ENCODE measurements around the gene CLN6.

The CLN6 gene

GRCh38 chr15:68220489-68220888 lies 9.0 kb downstream of the CLN6 start:
- no peaks in the 10 kb centered on the region for H3K27me3 ChIP-seq (ENCODE audit: insufficient read depth, low read length, poor library complexity, severe bottlenecking)
- no peaks in the 10 kb centered on the region for H3K9me2 ChIP-seq (replicated peaks; ENCODE audit: low read depth, low read length)
- H4K20me1 ChIP-seq (ENCODE audit: insufficient read depth, low read length, poor library complexity, severe bottlenecking): peaks cover 31% of the 10 kb centered on the region
- peaks cover 29% of the 10 kb centered on the region; the same call in 1 of the 2 replicates for H3K36me3 ChIP-seq (ENCODE audit: insufficient read depth, low read length)
- H3K4me3 ChIP-seq (ENCODE audit: low read length, poor library complexity, severe bottlenecking): no peak overlapping the region
- TF ChIP-seq EZH2phosphoT487 (IDR thresholded peaks at IDR 0.05; ENCODE audit: borderline replicate concordance): no peak
- no peak for TF ChIP-seq CTCF (conservative IDR thresholded peaks at IDR 0.05; ENCODE audit: low read length)
- H3K4me2 ChIP-seq (ENCODE audit: low read depth, low read length, poor library complexity, severe bottlenecking): no peak overlapping the region
- no peak overlapping the region for H2AFZ ChIP-seq (ENCODE audit: low read length)
- peaks cover 88% of the 10 kb centered on the region for H3K79me2 ChIP-seq (ENCODE audit: insufficient read depth, low read length)
- peaks cover 24% of the 10 kb centered on the region for H3K4me1 ChIP-seq (ENCODE audit: insufficient read depth, low read length, poor library complexity, severe bottlenecking)
- no peaks in the 10 kb centered on the region for H3K9me3 ChIP-seq (ENCODE audit: insufficient read depth, low read depth, low read length)
- H3F3A ChIP-seq (ENCODE audit: low read depth): peaks cover 8% of the 10 kb centered on the region
- H3K9ac ChIP-seq (ENCODE audit: low read depth, low read length, poor library complexity, severe bottlenecking): no peak overlapping the region

- Histone ChIP-seq H4K20me1 (ENCODE audit: insufficient read depth, low read length, poor library complexity, severe bottlenecking) (peaks cover 33% of the 10 kb centered on the region), H3K9me2 (replicated peaks; ENCODE audit: low read depth, low read length) (no peaks in the 10 kb centered on the region), H2AFZ (ENCODE audit: low read length) (no peak overlapping the region), H3K9ac (ENCODE audit: low read depth, low read length, poor library complexity, severe bottlenecking) (no peak overlapping the region), H3K79me2 (ENCODE audit: insufficient read depth, low read length) (peaks cover 88% of the 10 kb centered on the region), H3K4me2 (ENCODE audit: low read depth, low read length, poor library complexity, severe bottlenecking) (no peak overlapping the region), H3F3A (ENCODE audit: low read depth) (no peaks in the 10 kb centered on the region), H3K27me3 (ENCODE audit: insufficient read depth, low read length, poor library complexity, severe bottlenecking) (no peaks in the 10 kb centered on the region), H3K9me3 (ENCODE audit: insufficient read depth, low read depth, low read length) (no peaks in the 10 kb centered on the region), H3K36me3 (ENCODE audit: insufficient read depth, low read length) (peaks cover 38% of the 10 kb centered on the region; the same call in 1 of the 2 replicates), H3K4me1 (ENCODE audit: insufficient read depth, low read length, poor library complexity, severe bottlenecking) (peaks cover 10% of the 10 kb centered on the region), H3K4me3 (ENCODE audit: low read length, poor library complexity, severe bottlenecking) (no peak overlapping the region)
- no peak for TF ChIP-seq EZH2phosphoT487 (IDR thresholded peaks at IDR 0.05; ENCODE audit: borderline replicate concordance)
- no peak for TF ChIP-seq CTCF (conservative IDR thresholded peaks at IDR 0.05; ENCODE audit: low read length)
Measured at GRCh38 chr15:68218847-68219798, 10.4 kb downstream of the CLN6 start.

- Histone ChIP-seq H3K4me3 (ENCODE audit: low read length, poor library complexity, severe bottlenecking) (no peak overlapping the region), H3K9me3 (ENCODE audit: insufficient read depth, low read depth, low read length) (no peaks in the 10 kb centered on the region), H2AFZ (ENCODE audit: low read length) (no peak overlapping the region), H3K79me2 (ENCODE audit: insufficient read depth, low read length) (peaks cover 80% of the 10 kb centered on the region), H3K9ac (ENCODE audit: low read depth, low read length, poor library complexity, severe bottlenecking) (no peak overlapping the region), H3K9me2 (replicated peaks; ENCODE audit: low read depth, low read length) (no peaks in the 10 kb centered on the region), H3K36me3 (ENCODE audit: insufficient read depth, low read length) (peaks cover 44% of the 10 kb centered on the region; the same call in 1 of the 2 replicates), H3K4me1 (ENCODE audit: insufficient read depth, low read length, poor library complexity, severe bottlenecking) (peaks cover 4% of the 10 kb centered on the region), H3K4me2 (ENCODE audit: low read depth, low read length, poor library complexity, severe bottlenecking) (no peak overlapping the region), H3F3A (ENCODE audit: low read depth) (no peaks in the 10 kb centered on the region), H4K20me1 (ENCODE audit: insufficient read depth, low read length, poor library complexity, severe bottlenecking) (peaks cover 26% of the 10 kb centered on the region), H3K27me3 (ENCODE audit: insufficient read depth, low read length, poor library complexity, severe bottlenecking) (no peaks in the 10 kb centered on the region)
- no peak for TF ChIP-seq EZH2phosphoT487 (IDR thresholded peaks at IDR 0.05; ENCODE audit: borderline replicate concordance)
- TF ChIP-seq CTCF (conservative IDR thresholded peaks at IDR 0.05; ENCODE audit: low read length): no peak
Measured at GRCh38 chr15:68218331-68218730, 11.2 kb downstream of the CLN6 start.
